Sigmoid colon (tissue), 4 donors: Measurements from ENCODE around the gene NEUROD4.

Experiments used
- CTCF ChIP-seq, 4 experiments: fragments of 450-650 bp in 3 of 4; fragments of 200-600 bp in 1 of 4; IDR thresholded peaks; one replicate each; pipeline ENCODE4 v1.5.1; 2016 to 2019; ENCODE audit warnings: antibody characterized with exemption in 4 of 4, mild to moderate bottlenecking in 3 of 4, moderate library complexity in 2 of 4
- EP300 ChIP-seq, 4 donors: sonication (generic); formaldehyde crosslinking; IDR thresholded peaks; one replicate each; pipeline ENCODE4 v1.6.1; 2017; ENCODE audit warnings: antibody characterized with exemption in 4 of 4
- POLR2A ChIP-seq, 2 donors: fragments of 450-650 bp; IDR thresholded peaks; one replicate each; pipeline ENCODE4 v1.6.1; 2016; ENCODE audit warnings: antibody characterized with exemption in 2 of 2, mild to moderate bottlenecking in 2 of 2, moderate library complexity in 2 of 2
- POLR2AphosphoS5 ChIP-seq, 4 donors: sonication (generic); formaldehyde crosslinking; IDR thresholded peaks; one replicate each; pipeline ENCODE4 v1.6.1; 2017; ENCODE audit warnings: antibody characterized with exemption in 4 of 4

- TF ChIP-seq CTCF (IDR thresholded peaks at IDR 0.05), result no peak
- TF ChIP-seq POLR2A (IDR thresholded peaks at IDR 0.05), result no peak
- no peak for TF ChIP-seq POLR2AphosphoS5 (IDR thresholded peaks at IDR 0.05)
- no peak for TF ChIP-seq EP300 (IDR thresholded peaks at IDR 0.05)
Observed at GRCh38 chr12:54991991-54992375, 27.8 kb upstream of the NEUROD4 start.
